NCI-H2107 treated with DMSO at 0.1 percent for 48 hours (cell line): ENCODE measurements around the gene DCAF7.

ENCODE experiments used
- DNase-seq: peaks from one replicate; lab custom pipeline; 2025; ENCODE audit not compliant: unreplicated experiment; lab: John Stamatoyannopoulos, UW

Gene DCAF7

GRCh38 chr17:63524051-63524450 is 26.2 kb upstream of the DCAF7 start:
- DNase-seq, result no peak

- DNase-seq, result peak; percentile 82
Measured at GRCh38 chr17:63525190-63525946, 24.9 kb upstream of the DCAF7 start.

GRCh38 chr17:63526861-63527260 is 23.4 kb upstream of the DCAF7 start:
- no peak for DNase-seq

GRCh38 chr17:63528183-63528582 is 22.1 kb upstream of the DCAF7 start:
- DNase-seq, result peak; percentile 67

GRCh38 chr17:63529711-63530556 is 20.3 kb upstream of the DCAF7 start:
- no peak for DNase-seq

- DNase-seq, result no peak
Measured at GRCh38 chr17:63530557-63531021, 19.7 kb upstream of the DCAF7 start.

GRCh38 chr17:63531022-63531965 is 19.0 kb upstream of the DCAF7 start:
- no peak for DNase-seq

- no peak for DNase-seq
Measured at GRCh38 chr17:63533433-63534077, 16.7 kb upstream of the DCAF7 start.

GRCh38 chr17:63534078-63534570 is 16.2 kb upstream of the DCAF7 start:
- DNase-seq, result no peak

GRCh38 chr17:63534816-63535455 is 15.3 kb upstream of the DCAF7 start:
- no peak for DNase-seq

GRCh38 chr17:63535640-63536039 is 14.6 kb upstream of the DCAF7 start:
- DNase-seq, result no peak

GRCh38 chr17:63537001-63537400 is 13.3 kb upstream of the DCAF7 start:
- no peak for DNase-seq

GRCh38 chr17:63537991-63538692 is 12.1 kb upstream of the DCAF7 start:
- DNase-seq, result peak; percentile 24

GRCh38 chr17:63538693-63539595 is 11.3 kb upstream of the DCAF7 start:
- no peak for DNase-seq

GRCh38 chr17:63540590-63540989 is 9.7 kb upstream of the DCAF7 start:
- DNase-seq, result no peak

GRCh38 chr17:63542218-63542545 is 8.1 kb upstream of the DCAF7 start:
- no peak for DNase-seq

GRCh38 chr17:63542942-63543821 is 7.1 kb upstream of the DCAF7 start:
- no peak for DNase-seq
